ENCODE results near the gene AHCYL2.

The AHCYL2 gene

GRCh38 chr7:129354428-129355157 lies 129.8 kb downstream of the AHCYL2 start:
- TF ChIP-seq CTCF (IDR thresholded peaks at IDR 0.05; ENCODE audit: low read depth, low read length, missing control alignments) = no peak
- in situ Hi-C loops (cut with HindIII; ENCODE audit: low sequenced_read_pairs) = no loop called here
- no peak overlapping the region for H3K4me3 ChIP-seq (ENCODE audit: low read depth, low read length)
- no peak for DNase-seq (ENCODE audit: low read depth)

GRCh38 chr7:129356176-129356575 lies 131.3 kb downstream of the AHCYL2 start:
- no peak for TF ChIP-seq CTCF (IDR thresholded peaks at IDR 0.05; ENCODE audit: low read depth, low read length, missing control alignments)
- H3K4me3 ChIP-seq (ENCODE audit: low read depth, low read length) = no peak overlapping the region
- DNase-seq (ENCODE audit: low read depth) = no peak
- in situ Hi-C loops (cut with HindIII; ENCODE audit: low sequenced_read_pairs) = no loop called here

GRCh38 chr7:129359176-129359575 lies 134.3 kb downstream of the AHCYL2 start:
- DNase-seq (ENCODE audit: low read depth) = no peak
- in situ Hi-C loops (cut with HindIII; ENCODE audit: low sequenced_read_pairs) = no loop called here
- no peak for TF ChIP-seq CTCF (IDR thresholded peaks at IDR 0.05; ENCODE audit: low read depth, low read length, missing control alignments)
- H3K4me3 ChIP-seq (ENCODE audit: low read depth, low read length) = no peak overlapping the region

- no peak for DNase-seq (ENCODE audit: low read depth)
- H3K4me3 ChIP-seq (ENCODE audit: low read depth, low read length) = no peak overlapping the region
- no peak for TF ChIP-seq CTCF (IDR thresholded peaks at IDR 0.05; ENCODE audit: low read depth, low read length, missing control alignments)
- in situ Hi-C loops (cut with HindIII; ENCODE audit: low sequenced_read_pairs) = no loop called here
Observed at GRCh38 chr7:129359638-129360037, 134.8 kb downstream of the AHCYL2 start.

GRCh38 chr7:129361771-129362170 lies 136.9 kb downstream of the AHCYL2 start:
- no peak for DNase-seq (ENCODE audit: low read depth)
- in situ Hi-C loops (cut with HindIII; ENCODE audit: low sequenced_read_pairs) = no loop called here
- TF ChIP-seq CTCF (IDR thresholded peaks at IDR 0.05; ENCODE audit: low read depth, low read length, missing control alignments) = no peak
- no peak overlapping the region for H3K4me3 ChIP-seq (ENCODE audit: low read depth, low read length)

- no peak for DNase-seq (ENCODE audit: low read depth)
- no peak for TF ChIP-seq CTCF (IDR thresholded peaks at IDR 0.05; ENCODE audit: low read depth, low read length, missing control alignments)
- H3K4me3 ChIP-seq (ENCODE audit: low read depth, low read length) = no peak overlapping the region
- in situ Hi-C loops (cut with HindIII; ENCODE audit: low sequenced_read_pairs) = no loop called here
Observed at GRCh38 chr7:129362496-129362895, 137.7 kb downstream of the AHCYL2 start.

All from astrocyte of the cerebellum (primary cell).